GM19397 (cell line): ENCODE results near the gene BCAR3.

Experiments used
- ATAC-seq: cut with Tn5 transposase; IDR thresholded peaks from one replicate; pipeline ENCODE4 v1.9.1; 2021; ENCODE audit warnings: mild to moderate bottlenecking, moderate library complexity; ENCODE audit not compliant: unreplicated experiment

BCAR3 gene

GRCh38 chr1:93516164-93516563 lies 165.5 kb downstream of the BCAR3 start:
- no peak for ATAC-seq
